ENCODE measurements around the gene ADCY5. TPM values are rescaled to one million over a fixed set of nuclear protein-coding genes. Genes with fewer than 3 reads are reported as not detected.
A peak's percentile ranks its signal among the peaks of the same experiment; 100 is the strongest.

ADCY5 gene
- total RNA-seq, 1 experiment from 2014 or later = 1.4 TPM

DNA sequence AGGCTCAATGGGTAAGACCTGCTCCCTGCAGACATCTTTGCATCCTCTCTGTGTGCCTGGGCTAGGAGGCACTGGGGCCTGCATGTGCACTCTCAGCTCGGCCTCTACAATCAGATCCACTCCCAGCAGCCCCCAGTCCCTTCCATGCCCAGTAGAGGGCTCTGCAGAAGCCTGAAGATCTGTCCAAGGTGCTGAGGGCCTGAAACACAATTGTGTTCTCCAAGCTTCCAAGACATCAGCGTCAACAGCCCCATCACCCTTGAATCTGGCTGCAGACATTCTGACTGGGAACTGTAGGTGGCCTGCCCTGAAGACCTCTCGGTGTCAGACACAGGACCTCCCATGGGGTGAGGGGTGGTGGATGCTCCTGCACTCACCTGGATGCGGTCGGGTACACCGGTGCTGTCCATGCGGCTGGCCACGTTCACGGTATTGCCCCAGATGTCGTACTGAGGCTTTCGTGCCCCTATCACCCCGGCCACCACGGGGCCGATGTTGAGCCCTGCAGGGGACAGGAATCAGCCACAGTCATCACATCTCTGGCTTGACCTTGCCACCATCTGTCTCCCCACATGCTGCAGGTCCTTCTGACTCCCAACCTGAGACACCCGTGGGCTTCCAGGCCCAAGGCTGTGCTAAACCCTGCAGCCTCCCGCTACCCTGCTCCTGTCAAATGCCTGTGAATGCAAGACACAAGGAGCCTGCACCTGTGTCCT lies 162.4 kb downstream of the ADCY5 start:
- intact Hi-C loops (cut with micrococcal nuclease; ENCODE audit: unreplicated experiment) = no loop called here
- TF ChIP-seq SIN3A (IDR thresholded peaks at IDR 0.05; ENCODE audit: borderline replicate concordance, insufficient read depth, low read depth, low read length) (no peak), TCF7L2 (IDR thresholded peaks at IDR 0.05; ENCODE audit: low read depth, low read length) (no peak), POLR2AphosphoS5 (IDR thresholded peaks at IDR 0.05; ENCODE audit: low read depth, low read length) (no peak)
- TF ChIP-seq, protein P1, sequence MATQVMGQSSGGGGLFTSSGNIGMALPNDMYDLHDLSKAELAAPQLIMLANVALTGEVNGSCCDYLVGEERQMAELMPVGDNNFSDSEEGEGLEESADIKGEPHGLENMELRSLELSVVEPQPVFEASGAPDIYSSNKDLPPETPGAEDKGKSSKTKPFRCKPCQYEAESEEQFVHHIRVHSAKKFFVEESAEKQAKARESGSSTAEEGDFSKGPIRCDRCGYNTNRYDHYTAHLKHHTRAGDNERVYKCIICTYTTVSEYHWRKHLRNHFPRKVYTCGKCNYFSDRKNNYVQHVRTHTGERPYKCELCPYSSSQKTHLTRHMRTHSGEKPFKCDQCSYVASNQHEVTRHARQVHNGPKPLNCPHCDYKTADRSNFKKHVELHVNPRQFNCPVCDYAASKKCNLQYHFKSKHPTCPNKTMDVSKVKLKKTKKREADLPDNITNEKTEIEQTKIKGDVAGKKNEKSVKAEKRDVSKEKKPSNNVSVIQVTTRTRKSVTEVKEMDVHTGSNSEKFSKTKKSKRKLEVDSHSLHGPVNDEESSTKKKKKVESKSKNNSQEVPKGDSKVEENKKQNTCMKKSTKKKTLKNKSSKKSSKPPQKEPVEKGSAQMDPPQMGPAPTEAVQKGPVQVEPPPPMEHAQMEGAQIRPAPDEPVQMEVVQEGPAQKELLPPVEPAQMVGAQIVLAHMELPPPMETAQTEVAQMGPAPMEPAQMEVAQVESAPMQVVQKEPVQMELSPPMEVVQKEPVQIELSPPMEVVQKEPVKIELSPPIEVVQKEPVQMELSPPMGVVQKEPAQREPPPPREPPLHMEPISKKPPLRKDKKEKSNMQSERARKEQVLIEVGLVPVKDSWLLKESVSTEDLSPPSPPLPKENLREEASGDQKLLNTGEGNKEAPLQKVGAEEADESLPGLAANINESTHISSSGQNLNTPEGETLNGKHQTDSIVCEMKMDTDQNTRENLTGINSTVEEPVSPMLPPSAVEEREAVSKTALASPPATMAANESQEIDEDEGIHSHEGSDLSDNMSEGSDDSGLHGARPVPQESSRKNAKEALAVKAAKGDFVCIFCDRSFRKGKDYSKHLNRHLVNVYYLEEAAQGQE (IDR thresholded peaks at IDR 0.05; ENCODE audit: insufficient read depth in 1 of 2, low read depth in 2 of 2, low read length in 1 of 2) = peak; percentile 98 to 99
- TF ChIP-seq, protein P2, sequence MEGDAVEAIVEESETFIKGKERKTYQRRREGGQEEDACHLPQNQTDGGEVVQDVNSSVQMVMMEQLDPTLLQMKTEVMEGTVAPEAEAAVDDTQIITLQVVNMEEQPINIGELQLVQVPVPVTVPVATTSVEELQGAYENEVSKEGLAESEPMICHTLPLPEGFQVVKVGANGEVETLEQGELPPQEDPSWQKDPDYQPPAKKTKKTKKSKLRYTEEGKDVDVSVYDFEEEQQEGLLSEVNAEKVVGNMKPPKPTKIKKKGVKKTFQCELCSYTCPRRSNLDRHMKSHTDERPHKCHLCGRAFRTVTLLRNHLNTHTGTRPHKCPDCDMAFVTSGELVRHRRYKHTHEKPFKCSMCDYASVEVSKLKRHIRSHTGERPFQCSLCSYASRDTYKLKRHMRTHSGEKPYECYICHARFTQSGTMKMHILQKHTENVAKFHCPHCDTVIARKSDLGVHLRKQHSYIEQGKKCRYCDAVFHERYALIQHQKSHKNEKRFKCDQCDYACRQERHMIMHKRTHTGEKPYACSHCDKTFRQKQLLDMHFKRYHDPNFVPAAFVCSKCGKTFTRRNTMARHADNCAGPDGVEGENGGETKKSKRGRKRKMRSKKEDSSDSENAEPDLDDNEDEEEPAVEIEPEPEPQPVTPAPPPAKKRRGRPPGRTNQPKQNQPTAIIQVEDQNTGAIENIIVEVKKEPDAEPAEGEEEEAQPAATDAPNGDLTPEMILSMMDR (IDR thresholded peaks at IDR 0.05) = peak; percentile 85
- Histone ChIP-seq H3K4me3 (ENCODE audit: low read depth in 2 of 2, low read length in 2 of 2) (no peak overlapping the region), H3K27ac (ENCODE audit: low read length) (no peak overlapping the region), H3K27me3 (ENCODE audit: control insufficient read depth, insufficient read depth, low read length) (no peaks in the 10 kb centered on the region; the same call in none of the 2 replicates), H3K4me1 (ENCODE audit: control insufficient read depth, insufficient read depth, low read length) (no peaks in the 10 kb centered on the region), H3K9me3 (ENCODE audit: control insufficient read depth, insufficient read depth, low read depth, low read length) (no peaks in the 10 kb centered on the region), H3K36me3 (ENCODE audit: control insufficient read depth, insufficient read depth, low read length) (no peaks in the 10 kb centered on the region)
- in situ Hi-C loops (cut with HindIII; ENCODE audit: low pct_unique_long_range_greater_than_20kb, low sequenced_read_pairs) = no loop called here
- ATAC-seq (peak; percentile 87), DNase-seq (ENCODE audit: low read depth, low spot score) (peak; percentile 33)
- POLR2A ChIA-PET = no interaction called here
- BruUV-seq (replicated peaks) = no TSS peak
- CTCF ChIA-PET = interaction anchor here (0.6 kb wide), 1 partner anchor 92 kb away, joined by 3 read pairs; no protein-coding TSS in a partner anchor

DNA sequence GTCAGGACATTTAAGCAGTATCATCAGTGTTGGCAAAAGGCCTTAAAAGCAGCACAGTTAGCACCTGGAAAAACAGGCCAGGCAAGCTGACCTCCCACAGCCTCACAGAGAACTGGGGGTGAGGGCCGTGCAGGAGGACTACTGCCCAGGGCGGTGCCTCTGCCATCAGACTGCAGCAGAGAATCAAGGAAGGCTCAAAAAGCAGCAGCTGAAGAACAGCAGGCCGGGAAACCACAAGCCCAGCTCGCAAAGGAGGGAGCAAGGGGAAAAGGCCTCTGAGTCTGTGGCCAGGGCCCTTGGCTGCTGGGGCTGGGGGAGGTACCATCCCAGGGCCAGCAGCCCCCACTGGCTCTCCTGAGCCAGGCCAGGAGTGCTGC lies 163.0 kb downstream of the ADCY5 start:
- ATAC-seq = peak; percentile 23; the same call in 1 of the 2 replicates

DNA sequence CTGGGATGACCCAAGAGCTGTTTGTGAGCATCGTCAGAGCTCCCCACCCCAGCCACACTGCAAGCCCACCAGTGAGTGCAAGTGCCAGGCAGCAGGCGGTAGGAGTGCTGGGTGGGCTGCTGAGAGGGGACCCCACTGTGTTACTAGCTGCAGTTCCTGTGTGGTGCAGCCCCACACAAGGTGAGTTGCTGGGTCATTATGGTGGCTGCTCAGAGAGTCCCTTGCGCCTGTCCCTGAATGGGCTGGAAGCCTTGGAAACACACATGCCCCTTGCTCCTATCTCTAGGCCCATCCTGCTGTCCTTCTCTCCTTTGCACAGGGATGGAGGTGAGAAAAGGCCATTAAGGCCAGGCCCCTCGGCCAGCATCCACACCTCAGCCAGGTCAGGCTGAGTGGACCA lies 163.4 kb downstream of the ADCY5 start:
- H3K27me3 ChIP-seq (ENCODE audit: control insufficient read depth, insufficient read depth, low read length) = no peaks in the 10 kb centered on the region; the same call in none of the 2 replicates
- in situ Hi-C loops (cut with HindIII; ENCODE audit: low pct_unique_long_range_greater_than_20kb, low sequenced_read_pairs) = no loop called here

More for the DNA sequence above, 163.0 kb downstream of the ADCY5 start:
- H3K27ac ChIP-seq (ENCODE audit: low read length) = no peak overlapping the region
- H3K27me3 ChIP-seq (ENCODE audit: control insufficient read depth, insufficient read depth, low read length) = no peaks in the 10 kb centered on the region; the same call in none of the 2 replicates
- H3K4me3 ChIP-seq (ENCODE audit: low read depth in 2 of 2, low read length in 2 of 2) = no peak overlapping the region
- in situ Hi-C loops (cut with HindIII; ENCODE audit: low pct_unique_long_range_greater_than_20kb, low sequenced_read_pairs) (no loop called here), intact Hi-C loops (cut with micrococcal nuclease; ENCODE audit: unreplicated experiment) (no loop called here)
- DNase-seq (ENCODE audit: low read depth, low spot score) = no peak
- ChIA-PET POLR2A (no interaction called here), CTCF (no interaction called here)
- no TSS peak for BruUV-seq (replicated peaks)
- no peaks in the 10 kb centered on the region for H3K9me3 ChIP-seq (ENCODE audit: control insufficient read depth, insufficient read depth, low read depth, low read length)
- TF ChIP-seq TCF7L2 (IDR thresholded peaks at IDR 0.05; ENCODE audit: low read depth, low read length) (no peak), POLR2AphosphoS5 (IDR thresholded peaks at IDR 0.05; ENCODE audit: low read depth, low read length) (no peak), SIN3A (IDR thresholded peaks at IDR 0.05; ENCODE audit: borderline replicate concordance, insufficient read depth, low read depth, low read length) (no peak)
- H3K4me1 ChIP-seq (ENCODE audit: control insufficient read depth, insufficient read depth, low read length) = no peaks in the 10 kb centered on the region
- no peaks in the 10 kb centered on the region for H3K36me3 ChIP-seq (ENCODE audit: control insufficient read depth, insufficient read depth, low read length)

More for the DNA sequence above, 163.4 kb downstream of the ADCY5 start:
- intact Hi-C loops (cut with micrococcal nuclease; ENCODE audit: unreplicated experiment) = no loop called here
- H3K27ac ChIP-seq (ENCODE audit: low read length) = no peak overlapping the region
- ATAC-seq (no peak; the same call in 1 of the 2 replicates), DNase-seq (ENCODE audit: low read depth, low spot score) (no peak)
- no peaks in the 10 kb centered on the region for H3K4me1 ChIP-seq (ENCODE audit: control insufficient read depth, insufficient read depth, low read length)
- TF ChIP-seq, protein P1 (IDR thresholded peaks at IDR 0.05; ENCODE audit: insufficient read depth in 1 of 2, low read depth in 2 of 2, low read length in 1 of 2) = no peak
- TF ChIP-seq SIN3A (IDR thresholded peaks at IDR 0.05; ENCODE audit: borderline replicate concordance, insufficient read depth, low read depth, low read length) = no peak
- no peak for TF ChIP-seq TCF7L2 (IDR thresholded peaks at IDR 0.05; ENCODE audit: low read depth, low read length)
- TF ChIP-seq, protein P2 (IDR thresholded peaks at IDR 0.05) = no peak
- TF ChIP-seq POLR2AphosphoS5 (IDR thresholded peaks at IDR 0.05; ENCODE audit: low read depth, low read length) = no peak
- ChIA-PET POLR2A (no interaction called here), CTCF (interaction anchor here (0.6 kb wide), 1 partner anchor 349 kb away, joined by 4 read pairs; no protein-coding TSS in a partner anchor)
- no peak overlapping the region for H3K4me3 ChIP-seq (ENCODE audit: low read depth in 2 of 2, low read length in 2 of 2)
- no peaks in the 10 kb centered on the region for H3K36me3 ChIP-seq (ENCODE audit: control insufficient read depth, insufficient read depth, low read length)
- no TSS peak for BruUV-seq (replicated peaks)
- H3K9me3 ChIP-seq (ENCODE audit: control insufficient read depth, insufficient read depth, low read depth, low read length) = no peaks in the 10 kb centered on the region

All from Panc1 (cell line).